Small intestine (tissue), 7 donors: Measurements from ENCODE around the gene ZSWIM3. TPM values are rescaled to one million over a fixed set of nuclear protein-coding genes. Genes with fewer than 3 reads are reported as not detected.
"Not testable (repeated sequence)": the region's sequence is repeated elsewhere in the genome, so short reads cannot be mapped to it uniquely, and the experiment has no call there.

Experiments used
- DNase-seq, 2 donors: peaks; one replicate each; pipeline versions ENCODE4 v3.0.0 to v3.0.0-alpha.2; 2013
- FAIRE-seq: peaks from 2 replicates; lab custom pipeline; 2012; peaks lifted over from hg19 to GRCh38; lab: Jason Lieb, UNC
- H3K27ac ChIP-seq, 3 donors: one replicate each; pipeline ENCODE4 v1.5.1; 2013; ENCODE audit warnings: low read length in 2 of 3, mild to moderate bottlenecking in 2 of 3, control low read depth in 1 of 3, inconsistent platforms in 1 of 3, low read depth in 1 of 3, moderate library complexity in 1 of 3
- H3K27me3 ChIP-seq, 3 donors: one replicate each; pipeline ENCODE4 v1.6.1; 2013; ENCODE audit warnings: low read length in 3 of 3, inconsistent platforms in 1 of 3; ENCODE audit not compliant: control insufficient read depth in 3 of 3, insufficient read depth in 3 of 3
- H3K36me3 ChIP-seq, 3 donors: one replicate each; pipeline ENCODE4 v1.6.1; 2013; ENCODE audit warnings: low read length in 3 of 3, inconsistent platforms in 1 of 3, low read depth in 1 of 3, mild to moderate bottlenecking in 1 of 3, moderate library complexity in 1 of 3; ENCODE audit not compliant: control insufficient read depth in 3 of 3, insufficient read depth in 2 of 3
- H3K4me1 ChIP-seq, 3 donors: one replicate each; pipeline ENCODE4 v1.6.1; 2013; ENCODE audit warnings: low read length in 2 of 3, inconsistent platforms in 1 of 3, low read depth in 1 of 3, mild to moderate bottlenecking in 1 of 3, moderate library complexity in 1 of 3; ENCODE audit not compliant: control insufficient read depth in 3 of 3, insufficient read depth in 2 of 3
- H3K4me3 ChIP-seq, 3 donors: one replicate each; pipeline ENCODE4 v1.5.1; 2013; ENCODE audit warnings: low read length in 3 of 3, control low read depth in 1 of 3, inconsistent platforms in 1 of 3, low read depth in 1 of 3, mild to moderate bottlenecking in 1 of 3, moderate library complexity in 1 of 3
- H3K9me3 ChIP-seq, 2 donors: one replicate each; pipeline ENCODE4 v1.6.1; 2013; ENCODE audit warnings: low read depth in 1 of 2, low read length in 1 of 2; ENCODE audit not compliant: control insufficient read depth in 2 of 2, insufficient read depth in 1 of 2
- WGBS, 3 donors: extraction: QIAGEN DNeasy Blood & Tissue Kit; methylation state at CpG; one replicate each; pipeline ENCODE4 v1.1.7; 2013; 5-methylcytosine and 5-hydroxymethylcytosine counted together
- polyA plus RNA-seq, 4 donors: library from polyadenylated mRNA; stranded (reverse) in 3 of 4; unstranded in 1 of 4; fragments of 200-250 nt in 3 of 4; fragments of 120-200 nt in 1 of 4; gene quantifications; one replicate each; pipeline versions ENCODE4 v1.2.1 to v1.2.3, GENCODE V29; 2013
- donor health status: healthy with polysubstance abuse.
- donor health status: control.
- donor health status: control.
- donor health status: Bipolar disorder and iron deficiency.
- donor health status: healthy.

The ZSWIM3 gene
- polyA plus RNA-seq, 4 donors: 2.7 to 6.8 (median 4.1) TPM

- Histone ChIP-seq H3K27ac (peak within 1 kb of the TSS in 1 of 3 donors; percentile 34), H3K9me3 (no peaks in the 10 kb centered on the region), H3K27me3 (peaks cover 0 to 8% (median 4%) of the 10 kb centered on the region in 3 donors), H3K36me3 (no peaks in the 10 kb centered on the region), H3K4me3 (no peak within 1 kb of the TSS), H3K4me1 (peaks cover 0 to 11% (median 0%) of the 10 kb centered on the region in 3 donors)
- no peak for FAIRE-seq
- DNase-seq: no peak
- WGBS, 3 donors: 82 to 88% (median 85%) methylated on average over 8 of the region's 8 CpGs
These were observed 30.3 kb upstream of the ZSWIM3 start, which contains the start of gene TNNC2 for GRCh38 chr20:45827030-45827652. TSS of gene TNNC2 (minus strand) at chr20:45827312. CDS start at chr20:45827248, 64 bp downstream.

GRCh38 chr20:45827712-45828111 is 29.7 kb upstream of the ZSWIM3 start:
- DNase-seq (no peak), FAIRE-seq (no peak)
- WGBS, 3 donors: 67 to 83% (median 74%) methylated on average over 6 of the region's 6 CpGs
- H3K4me1 ChIP-seq: peaks cover 0 to 6% (median 0%) of the 10 kb centered on the region in 3 donors
- H3K27me3 ChIP-seq: peaks cover 0 to 8% (median 4%) of the 10 kb centered on the region in 3 donors
- no peak overlapping the region for H3K27ac ChIP-seq
- H3K36me3 ChIP-seq: no peaks in the 10 kb centered on the region
- H3K9me3 ChIP-seq: no peaks in the 10 kb centered on the region
- H3K4me3 ChIP-seq: no peak overlapping the region

GRCh38 chr20:45828589-45828988 is 28.8 kb upstream of the ZSWIM3 start:
- Histone ChIP-seq H3K27me3 (peaks cover 0 to 8% (median 0%) of the 10 kb centered on the region in 3 donors), H3K27ac (no peak overlapping the region)
- 63 to 87% (median 81%) methylated on average over 2 of the region's 2 CpGs for WGBS, 3 donors

GRCh38 chr20:45829673-45830106 is 27.7 kb upstream of the ZSWIM3 start:
- H3K4me3 ChIP-seq, H3K27ac ChIP-seq, H3K9me3 ChIP-seq, FAIRE-seq, H3K27me3 ChIP-seq, H3K36me3 ChIP-seq, H3K4me1 ChIP-seq, DNase-seq: not testable (repeated sequence)
- 76 to 90% (median 82%) methylated on average over 4 of the region's 4 CpGs for whole genome bisulfite sequencing, 3 donors

More at GRCh38 chr20:45828589-45828988, 28.8 kb upstream of the ZSWIM3 start:
- FAIRE-seq (no peak), DNase-seq (no peak)
- no peaks in the 10 kb centered on the region for H3K4me1 ChIP-seq
- no peaks in the 10 kb centered on the region for H3K36me3 ChIP-seq
- no peak overlapping the region for H3K4me3 ChIP-seq
- H3K9me3 ChIP-seq: no peaks in the 10 kb centered on the region

GRCh38 chr20:45832619-45833018 is 24.8 kb upstream of the ZSWIM3 start:
- Histone ChIP-seq H3K27ac (peak overlapping the region in 1 of 3 donors; percentile 87), H3K4me1 (peaks cover 0 to 3% (median 0%) of the 10 kb centered on the region in 3 donors), H3K4me3 (no peak overlapping the region), H3K27me3 (no peaks in the 10 kb centered on the region), H3K36me3 (peaks cover 0 to 8% (median 0%) of the 10 kb centered on the region in 3 donors), H3K9me3 (no peaks in the 10 kb centered on the region)
- no peak for DNase-seq
- FAIRE-seq: no peak
- 83 to 88% (median 84%) methylated on average over 4 of the region's 4 CpGs for WGBS, 3 donors

- Histone ChIP-seq H3K9me3 (no peaks in the 10 kb centered on the region), H3K4me1 (peaks cover 0 to 3% (median 0%) of the 10 kb centered on the region in 3 donors), H3K27me3 (no peaks in the 10 kb centered on the region), H3K27ac (peak within 1 kb of the TSS; percentile 54 to 87 (median 72)), H3K4me3 (peak within 1 kb of the TSS; percentile 72 to 83 (median 74)), H3K36me3 (peaks cover 0 to 8% (median 0%) of the 10 kb centered on the region in 3 donors)
- WGBS, 3 donors: 5 to 13% (median 6%) methylated on average over 19 to 35 of the region's 35 CpGs
- DNase-seq (peak; percentile 67 to 87), FAIRE-seq (no peak)
These were observed 24.2 kb upstream of the ZSWIM3 start, which contains the start of gene SNX21 for GRCh38 chr20:45833030-45833882. TSS of gene SNX21 (plus strand) at chr20:45833799. CDS start at chr20:45833920, 121 bp downstream.

GRCh38 chr20:45833883-45834796 is 23.3 kb upstream of the ZSWIM3 start:
- DNase-seq (peak; percentile 51 to 79), FAIRE-seq (no peak)
- peak overlapping the region; percentile 54 to 87 (median 72) for H3K27ac ChIP-seq
- H3K9me3 ChIP-seq: no peaks in the 10 kb centered on the region
- no peaks in the 10 kb centered on the region for H3K27me3 ChIP-seq
- peaks cover 0 to 3% (median 0%) of the 10 kb centered on the region in 3 donors for H3K4me1 ChIP-seq
- peaks cover 0 to 8% (median 0%) of the 10 kb centered on the region in 3 donors for H3K36me3 ChIP-seq
- H3K4me3 ChIP-seq: peak overlapping the region; percentile 72 to 83 (median 74)
- WGBS, 3 donors: 3 to 5% (median 4%) methylated on average over 50 to 71 of the region's 71 CpGs
